ENCODE data around the gene DAPK1.

DAPK1 gene

DNA sequence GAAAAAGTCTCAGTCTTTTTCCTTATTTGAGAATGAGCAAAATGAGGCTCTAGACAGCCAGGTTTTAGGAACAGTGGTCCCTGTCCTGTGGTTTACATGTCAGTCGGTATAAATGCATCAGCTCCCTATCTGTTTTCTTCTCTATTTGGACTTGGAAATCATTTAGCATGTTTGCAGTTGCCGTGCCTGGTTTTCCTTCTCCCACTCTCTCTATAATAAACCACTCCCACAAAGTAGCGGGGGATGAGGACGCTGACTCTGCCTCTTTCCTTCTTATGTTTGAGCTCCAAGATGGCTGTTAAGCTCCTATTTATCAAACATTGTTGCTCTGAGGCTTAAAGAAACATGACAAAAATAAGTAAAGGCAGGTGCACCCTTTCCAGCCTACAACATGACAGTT is 171.1 kb downstream of the DAPK1 start:
- no peak for DNase-seq (ENCODE audit: low read depth in 2 of 2)

DNA sequence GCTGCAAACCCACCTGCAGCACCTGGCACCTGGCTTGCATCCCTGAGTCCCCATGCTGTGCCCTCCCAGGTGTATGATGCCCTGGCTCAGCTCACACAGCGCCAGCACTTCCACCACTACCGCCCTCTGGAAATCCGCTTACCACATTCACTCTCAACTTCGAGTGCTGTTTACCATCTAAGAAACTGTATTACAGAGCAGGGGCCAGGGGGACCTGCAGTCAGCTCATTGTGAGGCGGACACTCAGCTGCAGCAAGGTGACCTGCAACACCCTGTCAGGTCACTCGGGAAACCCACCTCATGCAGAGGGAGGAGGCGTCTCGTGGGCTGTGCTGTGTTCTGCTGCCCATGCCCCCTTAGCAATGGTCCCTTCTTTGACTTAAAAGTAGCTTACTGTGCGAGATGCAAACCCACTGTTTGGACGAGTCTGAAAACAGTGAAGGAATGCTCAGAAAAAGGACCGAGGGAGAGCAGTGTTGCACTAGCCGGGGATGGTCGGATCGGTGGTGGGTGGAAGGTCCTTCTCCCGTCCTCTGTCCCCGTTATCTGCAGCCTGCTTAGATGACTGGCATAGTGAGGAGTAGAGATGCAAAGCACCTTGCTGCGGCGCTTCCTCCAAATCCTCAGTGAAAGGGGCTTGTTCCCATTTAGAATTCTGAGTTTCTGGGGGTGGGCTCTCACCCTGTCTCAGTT is 173.1 kb downstream of the DAPK1 start:
- DNase-seq (ENCODE audit: low read depth in 2 of 2), result no peak

DNA sequence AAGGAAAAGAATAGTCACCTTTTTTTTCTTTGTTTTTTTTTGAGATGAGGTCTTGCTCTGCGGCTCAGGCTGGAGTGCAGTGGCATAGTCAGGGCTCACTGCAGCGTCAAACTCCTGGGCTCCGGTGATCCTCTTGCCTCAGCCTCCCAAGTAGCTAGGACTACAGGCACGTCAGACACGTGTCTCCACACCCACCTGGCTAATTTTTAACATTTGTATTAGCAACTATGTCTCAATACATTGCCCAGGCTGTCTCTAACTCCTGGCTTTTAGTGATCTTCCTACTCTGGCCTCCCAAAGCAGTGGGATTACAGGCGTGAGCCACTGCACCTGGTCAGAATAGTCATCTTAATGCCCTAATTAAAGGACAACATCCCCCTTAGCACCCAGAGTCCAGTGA is 173.8 kb downstream of the DAPK1 start:
- no peak for DNase-seq (ENCODE audit: low read depth in 2 of 2)

DNA sequence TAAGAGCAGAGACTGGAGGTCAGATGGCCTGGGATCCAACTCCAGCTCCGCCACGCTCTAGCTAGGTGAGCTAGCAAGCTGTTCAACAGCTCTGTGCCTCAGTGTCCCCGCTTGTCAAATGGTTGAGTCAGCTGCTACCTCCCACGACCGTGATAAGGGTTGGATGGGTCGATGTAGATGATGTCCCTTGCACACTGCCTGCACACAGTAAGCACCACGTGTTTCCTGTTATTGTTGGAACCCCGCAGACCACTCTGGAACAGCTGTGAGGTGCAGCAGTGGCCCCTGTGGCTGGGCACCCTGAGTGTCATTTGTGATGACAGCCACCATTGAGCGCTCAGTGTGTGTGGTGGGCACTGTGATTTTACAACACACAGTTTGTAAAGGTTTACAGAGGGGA is 174.3 kb downstream of the DAPK1 start:
- DNase-seq (ENCODE audit: low read depth in 2 of 2), result no peak

DNA sequence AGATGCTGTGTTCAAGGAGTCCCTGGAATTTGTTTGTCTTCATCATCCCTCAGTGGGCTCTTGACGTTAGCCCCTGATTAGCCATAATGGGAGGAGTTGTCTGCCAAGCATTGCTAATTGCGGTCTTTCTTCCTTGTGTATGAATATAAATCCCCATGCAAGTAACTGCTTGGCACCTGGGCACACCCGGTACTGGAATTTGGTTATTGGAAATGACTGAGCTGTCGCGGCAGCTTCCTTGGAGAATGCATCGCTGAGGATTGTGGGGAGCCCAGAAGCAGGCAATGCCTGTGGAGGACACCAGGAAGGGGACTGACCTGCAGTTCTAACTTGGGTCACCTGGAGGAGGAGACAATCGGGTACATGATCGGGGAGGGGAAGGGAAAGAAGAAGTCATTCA is 174.9 kb downstream of the DAPK1 start:
- no peak for DNase-seq (ENCODE audit: low read depth in 2 of 2)

DNA sequence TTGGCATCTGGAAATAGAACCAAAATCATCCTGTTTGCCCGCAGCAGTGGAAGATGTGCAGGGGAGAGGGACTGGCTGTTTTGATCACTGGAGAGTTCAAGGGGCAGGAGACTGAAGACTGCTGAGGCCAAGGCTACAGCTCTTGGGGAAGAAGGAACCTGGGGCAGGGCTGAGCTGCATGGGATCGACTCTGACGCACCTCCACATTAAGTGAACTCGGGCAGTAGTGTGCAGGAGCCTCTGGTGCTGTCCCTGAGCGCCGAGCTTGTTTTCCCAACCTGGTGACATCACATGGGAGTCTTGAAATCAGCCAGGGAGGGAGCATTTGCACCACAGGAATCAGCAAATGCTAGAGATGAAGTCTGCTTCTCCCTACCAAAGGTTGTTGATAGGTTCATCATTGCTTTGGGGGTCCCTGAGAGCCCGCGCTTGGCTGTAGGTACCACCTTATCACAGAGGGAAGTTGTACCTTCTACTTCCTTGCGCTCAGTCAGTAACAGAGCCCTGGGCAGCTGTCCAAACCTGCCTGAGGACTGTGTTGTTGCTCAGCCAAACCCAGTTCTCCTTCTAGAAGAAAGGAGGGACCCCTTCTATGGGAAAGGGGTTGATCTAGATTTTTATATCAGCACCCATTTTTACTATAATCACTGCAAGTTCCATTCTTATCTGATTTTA is 175.9 kb downstream of the DAPK1 start:
- DNase-seq (ENCODE audit: low read depth in 2 of 2), result no peak

DNA sequence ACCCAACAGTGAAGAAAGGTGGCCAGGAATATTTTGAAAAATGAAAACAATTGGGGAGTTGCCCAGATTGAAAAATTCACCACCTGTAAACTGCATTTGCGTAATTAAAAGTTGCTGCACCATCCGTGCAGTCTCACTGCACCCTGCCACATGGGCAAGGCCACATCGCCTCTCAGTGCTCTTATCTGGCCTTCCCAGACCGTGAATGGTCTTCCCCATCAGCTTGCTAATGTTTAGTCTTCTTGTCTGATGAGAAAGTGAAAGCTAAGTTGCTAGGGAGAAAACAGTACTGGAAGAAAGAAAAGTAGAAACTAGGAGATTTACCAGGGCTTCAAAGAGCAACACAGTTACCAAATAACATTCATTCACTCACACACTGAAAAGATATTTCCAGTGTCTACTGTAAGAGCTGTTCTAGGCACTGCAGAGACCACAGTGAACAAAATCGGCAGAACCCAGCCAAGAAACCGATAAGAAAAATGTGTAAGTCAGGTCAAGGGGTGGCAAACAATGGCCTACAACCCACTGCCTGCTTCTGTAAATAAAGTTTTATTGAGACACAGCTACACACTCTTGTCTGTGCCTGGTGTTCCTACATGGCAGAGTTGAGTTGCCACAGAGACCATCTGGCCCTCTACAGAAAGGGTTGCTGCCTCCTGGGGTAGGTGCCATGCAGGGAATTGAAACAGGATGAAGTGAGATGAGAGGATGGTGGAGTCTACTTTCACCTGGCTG is 177.1 kb downstream of the DAPK1 start:
- DNase-seq (ENCODE audit: low read depth in 2 of 2), result no peak

DNA sequence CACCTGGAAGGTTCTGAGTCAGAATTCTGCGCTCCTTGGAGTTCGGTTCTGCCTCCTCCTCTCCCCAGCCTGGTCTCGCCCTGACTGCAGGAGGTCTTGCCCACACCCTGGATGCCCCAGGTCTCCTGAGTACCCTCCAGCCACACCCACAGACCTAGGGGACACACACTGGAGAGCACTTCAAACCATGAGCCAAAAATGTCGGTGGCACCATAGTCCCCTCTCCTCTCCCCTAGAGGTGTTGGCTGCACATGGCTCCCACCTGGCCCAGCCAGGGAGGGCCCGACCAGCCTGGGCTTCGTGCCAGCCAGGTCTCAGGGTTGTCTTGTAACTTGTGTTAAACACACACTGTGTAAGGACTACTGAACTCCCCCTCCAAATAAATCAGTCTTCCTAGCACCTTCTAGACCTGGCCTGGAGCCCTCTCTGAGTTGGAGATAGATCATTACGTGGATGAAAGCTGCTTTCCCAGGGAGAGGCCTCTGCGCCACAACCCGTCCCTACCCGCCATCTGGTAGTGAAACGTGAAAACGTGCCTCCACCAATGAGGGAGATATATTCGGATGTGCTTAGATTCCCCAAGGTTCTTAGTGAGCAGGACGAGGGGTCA is 178.3 kb downstream of the DAPK1 start:
- no peak for DNase-seq (ENCODE audit: low read depth in 2 of 2)

DNA sequence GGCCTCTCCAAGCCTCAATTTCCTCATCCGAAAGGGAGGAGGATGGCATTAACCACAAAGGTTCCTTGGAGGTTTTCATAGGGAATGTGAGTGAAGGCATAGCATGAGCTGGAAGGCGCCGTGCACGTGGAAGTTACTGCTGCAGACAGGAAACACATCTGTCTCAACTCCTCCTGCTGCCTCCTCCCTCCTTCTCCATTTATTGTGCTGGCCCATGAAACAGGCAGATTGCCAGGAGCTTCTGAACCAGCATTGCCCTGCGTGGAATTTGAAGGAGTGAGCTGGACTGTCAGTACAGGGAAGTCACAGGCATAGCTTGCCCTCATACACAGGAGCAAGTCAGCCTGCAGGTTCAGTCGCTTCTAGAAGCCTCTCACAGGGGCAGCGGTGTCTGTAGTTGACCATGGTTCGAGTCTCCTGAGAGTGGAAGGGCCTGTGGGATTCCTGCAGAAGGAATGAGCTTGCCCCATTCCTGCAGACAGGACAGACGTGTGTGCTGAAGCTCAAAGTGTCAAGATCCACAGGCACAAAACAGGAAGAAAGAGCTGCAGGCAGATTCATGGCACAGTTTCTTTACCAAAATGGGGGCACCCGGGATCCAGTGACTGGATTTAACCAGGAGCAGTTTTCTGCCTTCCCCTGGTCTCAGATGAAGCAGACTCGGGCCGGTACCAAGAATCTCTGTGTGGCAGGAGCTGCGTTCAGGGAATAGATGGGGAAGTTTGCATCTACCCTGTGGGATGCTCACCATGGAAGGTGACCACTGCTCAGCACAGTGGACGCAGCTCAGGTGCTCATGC is 179.5 kb downstream of the DAPK1 start:
- DNase-seq (ENCODE audit: low read depth in 2 of 2), result no peak

DNA sequence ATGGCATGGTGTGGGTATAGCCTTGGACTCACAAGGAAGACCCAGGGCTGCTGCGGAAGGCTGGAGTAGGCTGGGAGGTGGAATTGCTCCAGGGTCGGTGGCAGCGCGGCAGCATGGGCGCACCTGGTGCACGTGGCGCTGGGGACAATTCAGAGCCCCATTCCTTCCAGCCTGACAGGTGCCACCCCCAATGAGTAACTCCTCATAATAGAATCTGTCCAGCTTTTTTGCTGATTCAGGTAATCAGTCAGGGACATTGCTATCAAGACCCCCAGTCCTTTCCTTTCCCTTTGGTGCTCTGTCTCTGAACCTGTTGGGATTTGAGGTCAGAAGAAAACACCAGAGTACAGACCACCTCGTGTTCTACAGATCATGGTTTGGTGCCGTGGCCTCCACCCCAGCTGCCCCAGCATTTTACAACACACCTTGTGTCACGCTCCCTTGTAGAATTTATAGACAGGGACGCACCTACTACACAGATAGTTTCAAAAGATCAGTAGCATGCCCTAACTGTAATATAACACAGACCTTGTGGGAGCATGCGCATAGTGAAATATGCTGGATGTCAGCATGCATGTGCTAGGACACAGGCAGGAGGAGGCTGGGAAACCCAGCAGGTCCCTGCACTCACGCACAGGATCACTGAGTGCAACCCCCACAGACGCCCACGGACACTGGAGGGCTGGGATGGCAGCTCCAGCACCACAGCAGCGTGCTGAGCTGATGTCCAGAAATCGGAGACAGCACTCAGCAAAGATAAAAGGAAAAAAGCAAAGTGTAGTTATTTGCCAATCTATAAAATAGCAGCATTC is 180.3 kb downstream of the DAPK1 start:
- no peak for DNase-seq (ENCODE audit: low read depth in 2 of 2)

DNA sequence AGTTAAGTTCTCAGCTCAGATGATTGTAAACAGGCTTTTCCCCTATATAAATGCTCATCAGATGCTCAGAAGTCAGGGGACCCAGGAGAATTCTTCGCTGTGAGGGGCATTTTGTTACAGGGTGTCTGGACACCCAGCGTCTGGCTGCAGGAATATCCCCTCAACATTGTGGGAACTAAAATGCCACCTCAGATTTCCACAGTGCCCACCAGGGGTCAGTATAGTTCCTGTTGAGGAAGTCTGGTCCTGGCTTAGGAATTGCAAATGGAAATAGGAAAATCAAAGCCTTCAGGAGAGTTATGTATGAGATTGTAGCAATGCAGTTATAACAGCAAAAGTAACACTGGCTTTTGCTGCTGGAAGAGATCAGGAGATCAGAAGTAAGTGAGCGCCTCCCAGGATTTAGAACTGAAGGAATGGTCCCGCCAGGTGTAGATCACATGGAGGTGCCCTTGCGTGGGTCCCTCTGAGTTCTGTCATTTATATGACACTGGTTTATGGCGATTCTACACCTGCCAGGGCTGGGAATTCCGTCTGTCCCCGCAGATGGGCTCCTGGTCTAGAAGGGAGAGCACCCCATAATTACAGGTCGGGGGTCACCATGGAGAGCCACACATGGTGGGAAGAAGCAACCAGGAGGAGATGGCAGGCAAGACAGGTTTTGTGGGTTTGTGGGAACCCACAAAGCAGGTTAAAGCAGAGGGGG is 181.1 kb downstream of the DAPK1 start:
- no peak for DNase-seq (ENCODE audit: low read depth in 2 of 2)

DNA sequence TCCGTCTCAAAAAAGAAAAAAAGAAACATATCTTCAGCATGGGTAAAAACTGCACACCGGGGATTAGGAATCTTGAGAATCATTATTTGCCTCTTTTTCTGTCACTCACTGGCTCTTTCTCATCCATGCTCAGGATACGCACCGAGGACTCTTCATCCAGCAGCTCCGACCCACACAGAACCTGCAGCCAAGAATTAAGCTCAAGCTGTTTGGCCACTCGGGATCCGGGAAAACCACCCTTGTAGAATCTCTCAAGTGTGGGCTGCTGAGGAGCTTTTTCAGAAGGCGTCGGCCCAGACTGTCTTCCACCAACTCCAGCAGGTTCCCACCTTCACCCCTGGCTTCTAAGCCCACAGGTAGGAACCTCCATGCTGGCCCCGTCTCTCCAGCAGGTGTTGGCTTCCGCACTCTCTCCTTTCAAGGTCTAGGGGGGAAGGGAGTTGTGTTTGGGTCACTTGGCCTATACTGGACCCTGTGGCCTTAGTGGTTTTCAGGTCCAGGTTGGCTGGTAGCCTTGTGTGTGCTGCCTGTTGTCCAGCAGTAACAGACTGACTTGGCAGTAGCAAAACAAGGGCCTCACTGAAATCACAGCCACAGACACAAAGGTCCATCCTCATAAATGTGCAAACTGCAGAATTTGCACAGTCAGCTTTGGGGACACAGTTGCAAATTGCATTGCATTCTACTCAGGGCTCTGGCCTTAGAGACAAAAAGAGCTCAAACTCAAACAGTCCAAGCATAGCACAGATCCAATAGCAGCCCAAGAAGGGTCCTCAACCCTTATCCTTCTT is 183.8 kb downstream of the DAPK1 start:
- no peak for DNase-seq (ENCODE audit: low read depth in 2 of 2)

DNA sequence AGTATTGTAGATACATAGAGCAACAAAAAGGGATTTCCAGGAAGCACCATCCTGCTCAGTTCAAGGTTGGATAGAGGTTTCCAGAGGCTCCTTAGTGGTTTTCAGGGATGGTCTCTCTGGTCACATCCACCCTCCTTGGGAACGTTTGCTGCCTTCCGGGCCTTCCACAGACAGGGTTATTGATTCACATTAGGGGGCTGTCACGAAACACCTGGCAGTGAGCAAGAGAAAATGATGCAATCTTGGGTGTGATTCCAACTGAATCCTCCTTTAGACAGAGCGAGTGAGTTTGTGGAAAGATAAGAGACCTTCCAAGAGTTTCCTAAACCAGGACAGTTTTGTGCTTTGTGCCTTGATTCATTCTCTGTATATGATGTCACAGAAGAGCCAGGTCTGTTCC is 184.4 kb downstream of the DAPK1 start:
- DNase-seq (ENCODE audit: low read depth in 2 of 2), result no peak

DNA sequence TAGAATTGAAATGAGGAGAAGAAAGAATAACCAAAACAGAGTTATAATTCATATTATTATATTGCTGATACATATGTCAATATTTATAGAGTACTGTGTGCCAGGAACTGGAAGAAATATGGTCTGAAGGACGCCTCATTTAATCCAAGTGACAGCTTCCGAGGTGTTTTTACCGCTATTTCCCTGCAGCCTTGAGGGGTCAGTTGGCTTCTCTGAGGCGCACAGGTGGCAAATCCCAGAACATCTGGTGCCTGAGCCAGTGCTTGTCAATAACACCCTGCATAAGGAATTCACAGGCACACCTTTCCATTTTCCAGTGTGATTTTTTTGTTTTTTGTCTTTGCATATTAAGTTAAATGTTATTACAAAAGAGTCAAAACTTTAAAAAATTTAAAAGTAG is 185.0 kb downstream of the DAPK1 start:
- DNase-seq (ENCODE audit: low read depth in 2 of 2), result no peak

DNA sequence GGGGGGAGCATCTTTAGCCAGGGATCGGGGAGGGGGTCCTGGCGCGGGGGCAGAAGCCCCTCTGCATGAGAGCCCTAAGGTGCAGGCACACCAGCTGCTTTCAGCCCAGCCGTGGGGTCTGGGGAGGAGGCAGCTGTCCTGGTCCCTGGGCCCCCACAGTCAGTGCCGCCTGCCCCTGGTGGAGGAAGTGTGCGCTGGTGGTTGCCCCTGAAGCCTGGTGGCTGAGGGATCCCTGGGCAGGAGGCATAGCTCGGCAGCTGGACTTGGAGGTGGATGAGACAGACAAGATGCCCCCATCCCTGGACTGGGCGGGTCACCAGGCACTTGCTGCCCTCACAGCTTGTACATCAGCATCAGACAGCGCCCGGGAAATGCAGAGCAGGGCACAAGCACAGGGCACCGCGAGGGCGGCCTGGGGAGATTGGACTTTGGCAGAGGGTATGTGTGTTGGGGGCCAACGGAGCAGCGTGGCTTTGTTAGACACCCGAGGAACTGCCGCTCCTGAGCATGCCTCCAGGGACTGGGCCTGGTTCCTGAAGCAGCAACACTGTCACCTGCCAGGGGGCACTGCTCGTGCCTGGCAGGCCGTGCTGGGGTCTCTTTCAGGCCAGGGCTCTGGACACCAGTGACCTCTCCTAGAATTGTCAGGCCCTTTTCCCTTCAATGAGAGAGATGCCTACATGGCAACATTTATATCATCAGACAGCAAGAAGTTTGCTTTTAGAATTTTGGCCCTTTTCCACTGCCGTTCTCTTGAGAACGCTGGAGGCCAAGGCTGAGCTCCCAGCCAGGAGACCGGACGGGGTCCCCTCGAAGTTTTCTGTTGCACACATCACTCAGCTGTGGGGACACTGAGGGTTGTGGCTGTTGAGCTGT is 186.3 kb downstream of the DAPK1 start:
- DNase-seq (ENCODE audit: low read depth in 2 of 2), result no peak

DNA sequence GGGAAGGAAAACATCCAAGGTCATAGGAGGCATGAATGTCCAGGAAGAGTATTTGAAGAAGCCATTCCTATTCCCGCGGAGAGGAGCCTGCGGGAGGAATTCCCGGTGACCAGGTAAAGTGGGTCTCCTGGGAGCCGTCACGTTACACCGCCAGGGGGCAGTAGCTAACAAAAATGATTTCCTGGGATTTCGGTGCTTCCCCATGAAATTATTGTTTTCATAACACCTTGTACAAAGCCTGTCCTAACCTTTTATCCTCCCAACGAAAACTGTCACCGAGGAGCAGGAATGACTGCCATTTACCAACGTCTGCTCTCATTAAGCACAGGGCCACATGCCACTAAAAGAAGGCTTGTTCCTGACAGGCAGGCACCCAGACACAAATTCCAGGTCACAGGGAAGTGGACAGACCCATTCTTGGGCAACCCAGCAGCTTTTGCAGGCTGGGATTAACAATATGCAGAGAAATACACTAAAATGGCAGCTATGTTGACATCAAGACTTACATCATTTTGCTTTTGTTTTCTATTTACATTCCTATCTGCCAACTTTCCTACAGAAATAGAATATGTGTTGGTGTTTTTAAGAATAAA is 187.1 kb downstream of the DAPK1 start:
- no peak for DNase-seq (ENCODE audit: low read depth in 2 of 2)

DNA sequence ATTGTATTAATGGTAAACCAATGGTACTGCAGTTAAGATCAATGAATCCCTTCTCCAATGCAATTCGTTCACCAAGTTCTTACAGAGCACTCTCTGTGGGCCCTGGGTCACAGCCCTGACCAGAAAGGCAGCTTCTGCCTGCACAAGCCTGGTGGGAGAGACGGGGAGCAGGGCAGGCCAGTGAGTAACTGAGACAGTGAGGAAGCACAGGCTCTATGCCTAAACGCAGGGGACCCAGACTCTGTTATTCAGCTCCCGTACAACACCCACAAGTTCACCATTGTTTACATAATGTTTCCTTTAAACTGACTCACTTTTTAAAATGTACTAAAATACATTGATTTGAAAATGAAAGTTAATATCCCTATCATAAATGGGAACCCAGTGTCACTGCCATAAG is 187.8 kb downstream of the DAPK1 start:
- DNase-seq (ENCODE audit: low read depth in 2 of 2), result no peak

DNA sequence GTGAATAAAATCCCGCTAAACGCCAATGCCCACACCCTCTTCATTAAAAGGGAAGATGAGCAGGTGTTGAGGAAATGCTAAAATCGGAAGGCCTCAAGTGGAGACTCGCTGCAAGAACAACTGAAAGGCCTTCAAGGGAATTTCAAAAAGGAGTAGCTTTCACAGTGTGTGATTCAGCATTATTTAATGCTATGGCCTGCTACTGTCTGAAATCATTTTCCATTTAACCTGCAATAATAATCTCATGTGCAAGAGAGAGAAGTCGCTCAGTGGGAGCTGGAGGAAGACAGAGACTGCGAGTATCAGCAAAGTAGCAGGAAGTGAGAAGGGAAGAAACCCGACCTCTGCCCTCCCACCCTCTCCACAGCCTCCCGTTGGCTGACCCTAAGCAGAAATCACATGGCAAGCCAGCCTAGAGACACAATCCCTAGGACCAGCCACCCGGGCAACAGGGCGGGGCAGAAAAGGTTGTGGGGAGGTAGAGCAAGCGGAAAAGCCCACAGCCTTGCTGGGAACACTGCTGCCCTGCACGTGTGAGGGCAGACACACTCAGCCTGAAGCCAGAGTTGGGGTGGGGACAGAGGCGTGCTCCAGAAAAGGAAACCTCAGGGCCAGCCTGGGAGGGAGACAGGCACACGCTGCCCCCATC is 188.3 kb downstream of the DAPK1 start:
- no peak for DNase-seq (ENCODE audit: low read depth in 2 of 2)
